NB4 (cell line): Measurements from ENCODE around the gene DPPA2.

Experiments used
- DNase-seq: peaks from one replicate; pipeline ENCODE4 v3.0.0; 2010; ENCODE audit warnings: low read depth
- H3K4me3 ChIP-seq: one replicate; pipeline ENCODE4 v1.5.1; 2011; ENCODE audit warnings: mild to moderate bottlenecking, low read depth, low read length, moderate library complexity
- CTCF ChIP-seq: IDR thresholded peaks from one replicate; pipeline ENCODE4 v1.5.1; 2012; ENCODE audit warnings: low read depth, low read length
- MAX ChIP-seq: IDR thresholded peaks from 2 replicates; pipeline ENCODE4 v1.6.1; 2011; ENCODE audit warnings: low read depth, low read length
- MYC ChIP-seq: IDR thresholded peaks from 2 replicates; pipeline ENCODE4 v1.6.1; 2011; ENCODE audit warnings: low read depth, low read length
- POLR2A ChIP-seq: IDR thresholded peaks from 2 replicates; pipeline ENCODE4 v1.6.1; 2011; ENCODE audit warnings: mild to moderate bottlenecking; ENCODE audit not compliant: insufficient read length; ENCODE audit errors: extremely low read depth

Gene DPPA2

DNA sequence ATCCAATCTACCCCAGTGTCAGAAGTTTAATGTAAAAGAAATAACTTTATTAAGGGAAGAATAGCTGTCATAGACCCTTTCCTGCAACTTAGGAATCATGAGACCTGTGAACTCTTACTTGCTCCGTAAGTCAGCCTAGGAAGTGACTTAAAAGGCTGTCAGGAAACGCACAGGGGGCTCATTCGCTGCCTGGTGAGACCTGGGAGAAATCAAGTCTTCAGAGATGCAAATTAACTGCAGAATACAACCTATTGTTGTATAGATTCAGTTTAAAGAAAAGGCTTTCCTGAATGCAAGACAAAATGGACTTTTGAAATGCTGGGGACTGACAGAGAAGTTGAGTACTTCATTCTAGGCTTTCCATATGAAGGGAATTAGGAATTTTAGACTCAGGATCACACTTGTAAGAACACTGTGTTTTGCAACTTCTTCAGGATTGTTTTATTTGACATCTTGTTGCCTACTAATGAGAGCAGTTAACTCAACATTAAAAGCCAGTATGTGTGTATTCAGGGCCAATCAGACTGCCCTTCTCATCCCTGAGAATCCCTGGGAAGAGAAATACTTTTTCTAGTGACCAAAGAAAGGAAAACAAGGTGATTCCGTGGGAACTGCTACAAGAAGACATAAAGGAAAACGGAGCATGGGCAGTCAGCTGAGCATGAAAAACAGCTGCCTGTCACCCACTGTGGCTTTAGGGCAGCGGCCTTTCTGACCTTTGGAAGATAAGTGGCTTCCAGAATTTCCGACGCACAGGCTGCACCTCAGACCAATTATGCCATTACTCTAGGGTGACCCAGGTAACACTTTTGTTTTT lies 39.5 kb upstream of the DPPA2 start:
- DNase-seq: no peak
- TF ChIP-seq MAX (no peak), MYC (no peak), CTCF (no peak), POLR2A (no peak)
- no peak overlapping the region for H3K4me3 ChIP-seq

- no peak overlapping the region for H3K4me3 ChIP-seq
- DNase-seq: no peak
- TF ChIP-seq MYC (no peak), CTCF (no peak)
Observed at GRCh38 chr3:109353057-109353456, 36.7 kb upstream of the DPPA2 start.

DNA sequence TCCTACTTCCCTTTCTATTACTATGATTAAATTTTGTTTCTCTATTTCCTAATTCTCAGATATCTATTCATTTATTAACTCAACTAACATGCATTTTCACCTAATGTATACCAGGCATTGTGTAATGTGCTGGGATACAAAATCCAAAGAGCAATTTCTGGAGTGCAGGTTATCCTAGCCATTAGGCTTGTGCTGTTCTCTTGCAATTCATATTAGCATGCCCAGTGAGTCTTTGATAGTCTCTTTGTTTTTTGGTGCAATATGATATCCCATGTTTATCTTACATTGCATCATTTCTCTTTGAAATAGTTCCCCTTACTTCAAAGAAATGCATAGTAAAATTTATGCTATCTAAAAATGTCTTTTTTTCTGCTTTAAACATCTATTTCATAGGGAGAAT lies 34.9 kb upstream of the DPPA2 start:
- TF ChIP-seq CTCF (no peak), MAX (no peak), MYC (no peak), POLR2A (no peak)
- DNase-seq: no peak

DNA sequence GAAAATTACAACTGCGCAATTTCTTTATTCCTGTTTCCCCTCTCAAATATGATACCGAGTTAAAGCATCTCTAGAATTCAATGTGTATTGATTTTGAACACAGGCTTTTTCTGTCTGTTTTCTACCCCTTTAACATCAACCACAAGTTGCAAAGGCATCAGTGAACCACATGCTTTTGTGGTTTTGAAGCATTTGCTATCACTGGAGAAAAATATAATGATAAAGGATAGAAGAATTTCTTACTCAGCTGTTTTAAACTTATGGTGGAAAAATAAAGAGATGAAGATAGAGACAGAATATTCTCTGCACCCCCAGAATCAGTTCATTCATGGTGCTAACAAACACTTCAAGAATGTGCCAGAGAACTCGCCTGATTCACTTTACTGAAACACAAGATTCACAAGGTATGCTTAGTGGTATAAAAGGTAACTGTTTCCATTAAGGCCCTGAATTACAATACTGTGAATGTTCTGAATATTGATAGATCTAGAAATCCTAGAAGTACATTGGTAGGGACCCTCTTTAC lies 30.5 kb upstream of the DPPA2 start:
- TF ChIP-seq POLR2A (no peak), MYC (no peak), CTCF (no peak)
- no peak for DNase-seq
- no peak overlapping the region for H3K4me3 ChIP-seq

More for the DNA sequence above, 34.9 kb upstream of the DPPA2 start:
- H3K4me3 ChIP-seq: no peak overlapping the region

GRCh38 chr3:109346099-109346498 lies 29.8 kb upstream of the DPPA2 start:
- TF ChIP-seq MAX (no peak), MYC (no peak), POLR2A (no peak), CTCF (no peak)
- H3K4me3 ChIP-seq: no peak overlapping the region
- no peak for DNase-seq
